Chondrocyte (in vitro differentiated cells): ENCODE results near the gene SUGCT. TPM values are rescaled to one million over a fixed set of nuclear protein-coding genes. Genes with fewer than 3 reads are reported as not detected.

Source experiments
- DNase-seq: peaks from one replicate; pipeline ENCODE4 v3.0.0; 2021; ENCODE audit warnings: mixed read lengths, low spot score
- H3K27ac Mint-ChIP-seq: one replicate; pipeline ENCODE4 v1.8.0; 2021; ENCODE audit warnings: mild to moderate bottlenecking, moderate library complexity, mixed read lengths; ENCODE audit not compliant: unreplicated experiment
- H3K27me3 Mint-ChIP-seq: 2 replicates; pipeline ENCODE4 v1.8.0; 2021; ENCODE audit warnings: low read depth, mixed read lengths
- H3K36me3 Mint-ChIP-seq: 2 replicates; pipeline ENCODE4 v1.8.0; 2021; ENCODE audit warnings: low read depth, mixed read lengths
- H3K4me1 Mint-ChIP-seq: 2 replicates; pipeline ENCODE4 v1.8.0; 2021; ENCODE audit warnings: low read depth, mild to moderate bottlenecking, mixed read lengths
- H3K4me3 Mint-ChIP-seq: one replicate; pipeline ENCODE4 v1.8.0; 2021; ENCODE audit warnings: mild to moderate bottlenecking, moderate library complexity, mixed read lengths; ENCODE audit not compliant: unreplicated experiment
- H3K9me3 Mint-ChIP-seq: 2 replicates; pipeline ENCODE4 v1.8.0; 2021; ENCODE audit warnings: low read depth, mixed read lengths
- CTCF ChIP-seq: fragments of 200-600 bp; sonication (generic); IDR thresholded peaks from 2 replicates; pipeline ENCODE4 v1.5.0; 2021; ENCODE audit warnings: antibody characterized with exemption, mild to moderate bottlenecking, moderate library complexity
- total RNA-seq: library from RNA; stranded (reverse); gene quantifications from 3 replicates; pipeline ENCODE4 v1.2.1, GENCODE V29; 2021

The SUGCT gene
- total RNA-seq, 1 donor from 2014 or later = 34.4 TPM

DNA sequence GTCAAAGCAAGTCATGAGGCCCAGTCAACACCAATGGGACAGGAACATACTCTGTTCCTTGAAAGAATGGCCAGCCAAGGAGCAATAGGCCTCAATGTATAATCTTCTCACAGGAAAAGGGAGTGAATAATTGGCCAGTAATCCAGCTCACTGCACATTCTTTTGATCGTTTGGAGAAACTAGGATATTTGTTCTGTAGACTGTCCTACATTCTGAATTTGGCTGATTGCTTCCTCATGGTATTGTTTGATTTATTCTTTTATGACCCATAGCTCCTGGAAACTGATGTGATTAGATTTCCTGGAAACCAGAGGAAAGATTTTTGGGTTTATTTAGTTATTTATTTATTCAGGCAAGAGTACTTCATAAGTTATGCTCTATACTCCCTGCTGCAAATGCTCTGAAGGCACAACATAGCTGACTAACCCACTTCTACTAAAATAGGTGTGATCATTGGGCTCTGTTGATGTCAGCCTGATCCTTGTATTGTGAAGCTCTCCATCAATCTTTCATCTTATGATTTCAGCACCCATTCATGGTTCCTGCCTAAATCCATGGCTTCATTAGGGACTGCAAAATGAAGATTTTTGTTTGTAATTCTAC is 745.2 kb downstream of the SUGCT start:
- Mint-ChIP-seq H3K9me3 (peaks cover 9% of the 10 kb centered on the region), H3K36me3 (no peaks in the 10 kb centered on the region), H3K27ac (no peak overlapping the region), H3K4me3 (no peak overlapping the region), H3K27me3 (no peaks in the 10 kb centered on the region), H3K4me1 (peaks cover 35% of the 10 kb centered on the region)
- DNase-seq = no peak
- no peak for TF ChIP-seq CTCF

DNA sequence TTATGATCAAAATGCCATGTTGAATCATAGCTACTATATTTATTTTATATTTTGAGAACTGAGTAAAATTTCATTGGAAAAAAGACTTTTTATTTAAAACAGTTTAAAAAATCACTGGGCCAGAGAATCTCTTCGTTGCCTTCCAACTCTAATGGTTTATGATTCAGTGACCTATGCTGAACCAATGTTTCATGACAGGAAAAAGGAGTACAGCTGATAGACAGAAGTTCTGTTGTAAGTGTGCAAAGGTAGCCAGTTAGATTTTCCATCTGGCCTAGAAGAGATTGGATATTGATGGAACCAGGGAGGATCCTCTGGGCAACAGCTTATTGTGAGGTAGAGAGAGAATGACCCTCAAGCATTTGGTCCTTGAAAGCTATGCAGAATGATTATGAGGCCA is 745.8 kb downstream of the SUGCT start:
- no peak for DNase-seq
- no peaks in the 10 kb centered on the region for H3K36me3 Mint-ChIP-seq
- no peak overlapping the region for H3K27ac Mint-ChIP-seq
- TF ChIP-seq CTCF = no peak
- no peak overlapping the region for H3K4me3 Mint-ChIP-seq
- H3K9me3 Mint-ChIP-seq = peaks cover 9% of the 10 kb centered on the region
- H3K4me1 Mint-ChIP-seq = peaks cover 35% of the 10 kb centered on the region
- H3K27me3 Mint-ChIP-seq = no peaks in the 10 kb centered on the region

DNA sequence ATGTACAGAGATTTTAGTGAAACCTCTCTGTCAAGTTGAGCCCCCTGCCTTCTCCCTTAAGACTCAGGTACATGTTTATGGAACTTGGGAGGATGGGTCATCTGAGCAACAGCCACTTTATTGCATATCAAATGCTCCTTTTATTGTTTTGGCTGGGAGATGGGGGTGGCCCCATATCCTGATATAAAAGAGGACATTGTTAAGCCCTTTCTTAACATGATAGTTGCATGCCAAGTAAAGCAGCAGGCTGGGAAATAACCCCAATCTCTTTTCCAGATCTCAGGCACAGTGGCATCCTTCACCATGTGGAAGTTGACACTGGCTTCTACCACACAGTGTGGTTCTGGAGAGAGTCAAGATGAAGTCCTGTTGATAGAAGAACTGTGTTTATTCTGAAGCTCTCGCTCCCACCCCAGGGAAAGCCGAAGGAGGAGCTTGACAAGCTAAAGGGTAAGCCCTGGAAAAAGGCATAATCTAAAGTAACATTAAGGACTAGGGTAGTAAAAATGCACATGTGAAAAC is 746.7 kb downstream of the SUGCT start:
- no peak for TF ChIP-seq CTCF
- no peak for DNase-seq
- Mint-ChIP-seq H3K4me3 (no peak overlapping the region), H3K9me3 (peaks cover 9% of the 10 kb centered on the region), H3K36me3 (no peaks in the 10 kb centered on the region), H3K4me1 (peaks cover 35% of the 10 kb centered on the region), H3K27me3 (no peaks in the 10 kb centered on the region), H3K27ac (no peak overlapping the region)

GRCh38 chr7:40882071-40882658 is 747.4 kb downstream of the SUGCT start:
- no peaks in the 10 kb centered on the region for H3K27me3 Mint-ChIP-seq
- no peak overlapping the region for H3K27ac Mint-ChIP-seq
- no peak overlapping the region for H3K4me3 Mint-ChIP-seq
- no peak for DNase-seq
- H3K9me3 Mint-ChIP-seq = peaks cover 9% of the 10 kb centered on the region
- peaks cover 40% of the 10 kb centered on the region for H3K4me1 Mint-ChIP-seq
- no peaks in the 10 kb centered on the region for H3K36me3 Mint-ChIP-seq
- TF ChIP-seq CTCF = no peak

DNA sequence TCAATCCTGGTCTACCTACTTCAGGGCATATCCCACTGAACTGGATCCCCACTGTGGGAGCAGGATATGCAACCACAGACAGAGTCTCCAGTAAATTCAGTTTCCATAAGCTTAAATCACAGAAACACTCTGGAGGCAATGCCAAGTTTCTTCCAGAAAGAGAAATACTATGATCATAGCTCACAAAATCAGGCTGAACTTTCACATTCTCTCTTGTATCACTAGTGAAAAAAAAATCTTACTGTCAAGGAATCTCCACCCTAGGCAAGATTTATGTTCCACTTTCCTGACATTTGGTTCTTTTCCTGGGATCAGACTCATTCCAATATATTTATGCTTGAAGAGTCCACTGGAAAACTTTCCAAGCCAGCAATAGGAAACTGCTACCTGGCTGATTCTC is 749.0 kb downstream of the SUGCT start:
- DNase-seq = no peak
- TF ChIP-seq CTCF = no peak
- no peaks in the 10 kb centered on the region for H3K27me3 Mint-ChIP-seq
- no peak overlapping the region for H3K4me3 Mint-ChIP-seq
- no peaks in the 10 kb centered on the region for H3K36me3 Mint-ChIP-seq
- peaks cover 3% of the 10 kb centered on the region for H3K9me3 Mint-ChIP-seq
- H3K4me1 Mint-ChIP-seq = peaks cover 45% of the 10 kb centered on the region
- H3K27ac Mint-ChIP-seq = no peak overlapping the region
